ENCODE results near the gene SLC23A2. TPM values are rescaled to one million over a fixed set of nuclear protein-coding genes. Genes with fewer than 3 reads are reported as not detected.
A peak's percentile ranks its signal among the peaks of the same experiment; 100 is the strongest.

The SLC23A2 gene
- total RNA-seq, 4 donors from 2014 or later = 10.5 to 29.0 (median 20.4) TPM

- WGBS = 50% methylated on average over 4 of the region's 4 CpGs
- DNase-seq (ENCODE audit: low spot score in 2 of 2) = peak in 1 of 2 donors; percentile 59
- no peaks in the 10 kb centered on the region for H3K9me3 ChIP-seq
- H3K36me3 ChIP-seq = no peaks in the 10 kb centered on the region
- no peak overlapping the region for H3K4me3 ChIP-seq
- H3K4me1 ChIP-seq = no peaks in the 10 kb centered on the region
- H3K27me3 ChIP-seq = no peaks in the 10 kb centered on the region
- TF ChIP-seq POLR2AphosphoS5 (IDR thresholded peaks at IDR 0.05) (no peak), CTCF (IDR thresholded peaks at IDR 0.05) (no peak), POLR2A (IDR thresholded peaks at IDR 0.05) (no peak), EP300 (IDR thresholded peaks at IDR 0.05) (no peak)
- H3K27ac ChIP-seq = no peak overlapping the region
Observed at GRCh38 chr20:4829514-4830215, 171.6 kb downstream of the SLC23A2 start.

- DNase-seq (ENCODE audit: low spot score in 2 of 2) = no peak
- Histone ChIP-seq H3K4me3 (no peak overlapping the region), H3K4me1 (peaks cover 5% of the 10 kb centered on the region)
Observed at GRCh38 chr20:4828830-4829513, 172.3 kb downstream of the SLC23A2 start.

GRCh38 chr20:4821590-4821989 lies 179.7 kb downstream of the SLC23A2 start:
- Histone ChIP-seq H3K27ac (no peak overlapping the region), H3K4me1 (peaks cover 37% of the 10 kb centered on the region), H3K9me3 (no peaks in the 10 kb centered on the region), H3K27me3 (peaks cover 18% of the 10 kb centered on the region), H3K4me3 (peak overlapping the region; percentile 68), H3K36me3 (no peaks in the 10 kb centered on the region)
- 95% methylated on average over 5 of the region's 5 CpGs for WGBS
- TF ChIP-seq POLR2AphosphoS5 (IDR thresholded peaks at IDR 0.05) = no peak
- no peak for TF ChIP-seq POLR2A (IDR thresholded peaks at IDR 0.05)
- TF ChIP-seq CTCF (IDR thresholded peaks at IDR 0.05) = no peak
- no peak for TF ChIP-seq EP300 (IDR thresholded peaks at IDR 0.05)
- no peak for DNase-seq (ENCODE audit: low spot score in 2 of 2)

More at GRCh38 chr20:4828830-4829513, 172.3 kb downstream of the SLC23A2 start:
- no peak for TF ChIP-seq POLR2AphosphoS5 (IDR thresholded peaks at IDR 0.05)
- TF ChIP-seq EP300 (IDR thresholded peaks at IDR 0.05) = no peak
- TF ChIP-seq POLR2A (IDR thresholded peaks at IDR 0.05) = no peak
- no peak for TF ChIP-seq CTCF (IDR thresholded peaks at IDR 0.05)
- H3K36me3 ChIP-seq = no peaks in the 10 kb centered on the region
- H3K27me3 ChIP-seq = no peaks in the 10 kb centered on the region
- WGBS = 83% methylated on average over 12 of the region's 14 CpGs
- no peak overlapping the region for H3K27ac ChIP-seq
- H3K9me3 ChIP-seq = no peaks in the 10 kb centered on the region

- Histone ChIP-seq H3K36me3 (no peaks in the 10 kb centered on the region), H3K9me3 (no peaks in the 10 kb centered on the region), H3K27me3 (peaks cover 18% of the 10 kb centered on the region), H3K4me1 (peaks cover 37% of the 10 kb centered on the region), H3K4me3 (no peak overlapping the region), H3K27ac (peak overlapping the region; percentile 24)
- TF ChIP-seq CTCF (IDR thresholded peaks at IDR 0.05) = no peak
- TF ChIP-seq EP300 (IDR thresholded peaks at IDR 0.05) = no peak
- no peak for TF ChIP-seq POLR2AphosphoS5 (IDR thresholded peaks at IDR 0.05)
- TF ChIP-seq POLR2A (IDR thresholded peaks at IDR 0.05) = no peak
- 54% methylated on average over 14 of the region's 14 CpGs for WGBS
- peak in 1 of 2 donors; percentile 56 for DNase-seq (ENCODE audit: low spot score in 2 of 2)
Observed at GRCh38 chr20:4820806-4821518, 180.3 kb downstream of the SLC23A2 start.

GRCh38 chr20:4819901-4820300 lies 181.4 kb downstream of the SLC23A2 start:
- H3K27me3 ChIP-seq = peaks cover 18% of the 10 kb centered on the region
- peaks cover 45% of the 10 kb centered on the region for H3K4me1 ChIP-seq
- H3K4me3 ChIP-seq = no peak overlapping the region
- TF ChIP-seq POLR2AphosphoS5 (IDR thresholded peaks at IDR 0.05) (no peak), POLR2A (IDR thresholded peaks at IDR 0.05) (no peak), EP300 (IDR thresholded peaks at IDR 0.05) (no peak), CTCF (IDR thresholded peaks at IDR 0.05) (no peak)
- H3K9me3 ChIP-seq = no peaks in the 10 kb centered on the region
- 97% methylated on average over 4 of the region's 4 CpGs for WGBS
- no peaks in the 10 kb centered on the region for H3K36me3 ChIP-seq
- H3K27ac ChIP-seq = no peak overlapping the region
- DNase-seq (ENCODE audit: low spot score in 2 of 2) = peak in 1 of 2 donors; percentile 60

All from suprapubic skin (tissue), 4 donors.